ENCODE results near the gene TIPARP.
"Not testable (repeated sequence)": the region's sequence is repeated elsewhere in the genome, so short reads cannot be mapped to it uniquely, and the experiment has no call there.

The TIPARP gene

GRCh38 chr3:156652661-156653060 is 21.7 kb upstream of the TIPARP start:
- DNase-seq: not testable (repeated sequence)

GRCh38 chr3:156654834-156655233 is 19.6 kb upstream of the TIPARP start:
- no peak for DNase-seq

- DNase-seq: no peak
Observed at GRCh38 chr3:156655819-156656550, 18.4 kb upstream of the TIPARP start.

- no peak for DNase-seq
Observed at GRCh38 chr3:156657440-156657839, 16.9 kb upstream of the TIPARP start.

GRCh38 chr3:156657862-156658731 is 16.3 kb upstream of the TIPARP start:
- DNase-seq: no peak

GRCh38 chr3:156658732-156659090 is 15.7 kb upstream of the TIPARP start:
- no peak for DNase-seq

GRCh38 chr3:156659260-156659659 is 15.1 kb upstream of the TIPARP start:
- peak; percentile 32 for DNase-seq

GRCh38 chr3:156661155-156661554 is 13.2 kb upstream of the TIPARP start:
- no peak for DNase-seq

GRCh38 chr3:156664011-156664830 is 10.2 kb upstream of the TIPARP start:
- DNase-seq: no peak

- DNase-seq: no peak
Observed at GRCh38 chr3:156664831-156665178, 9.6 kb upstream of the TIPARP start.

- no peak for DNase-seq
Observed at GRCh38 chr3:156665291-156665690, 9.1 kb upstream of the TIPARP start.

GRCh38 chr3:156666073-156666472 is 8.3 kb upstream of the TIPARP start:
- DNase-seq: no peak

- DNase-seq: no peak
Observed at GRCh38 chr3:156668073-156668763, 6.2 kb upstream of the TIPARP start.

GRCh38 chr3:156670077-156670476 is 4.3 kb upstream of the TIPARP start:
- DNase-seq: no peak

- no peak for DNase-seq
Observed at GRCh38 chr3:156670652-156671051, 3.7 kb upstream of the TIPARP start.

GRCh38 chr3:156673732-156674045 is 701 bp upstream of the TIPARP start:
- no peak for DNase-seq

GRCh38 chr3:156674911-156675829 is 780 bp downstream of the TIPARP start:
- DNase-seq: no peak

GRCh38 chr3:156675830-156676767 is 1.7 kb downstream of the TIPARP start:
- peak; percentile 20 for DNase-seq

GRCh38 chr3:156676768-156677479 is 2.5 kb downstream of the TIPARP start:
- no peak for DNase-seq

- DNase-seq: no peak
Observed at GRCh38 chr3:156677536-156677935, 3.1 kb downstream of the TIPARP start.

Data from DMS79 (cell line).